Panc1 (cell line): ENCODE measurements around the gene DCAF5. TPM values are rescaled to one million over a fixed set of nuclear protein-coding genes. Genes with fewer than 3 reads are reported as not detected.

Source experiments
- ATAC-seq: fragments of 200-7000 bp; cut with Tn5 transposase; 2 replicates; pipeline ENCODE4 v1.9.1; 2020; ENCODE audit warnings: mild to moderate bottlenecking, moderate library complexity
- BruUV-seq: library from RNA; stranded (reverse); fragments of 400-500 nt; replicated peaks from 2 replicates; lab custom pipeline; 2021; lab: Mats Ljungman, UMichigan
- CTCF ChIA-PET: fragments of 300-600 bp; sonication (Branson Sonifier 250); formaldehyde crosslinking; loops from one replicate; lab custom pipeline; 2022; ENCODE audit warnings: antibody characterized with exemption; lab: Charles Lee
- POLR2A ChIA-PET: fragments of 300-600 bp; sonication (Branson Sonifier 250); formaldehyde crosslinking; loops from one replicate; lab custom pipeline; 2022; ENCODE audit warnings: antibody characterized with exemption; lab: Charles Lee
- DNase-seq: peaks from one replicate; pipeline ENCODE4 v3.0.0-alpha.2; 2010; ENCODE audit warnings: low read depth, low spot score
- H3K27ac ChIP-seq: 2 replicates; pipeline ENCODE4 v1.5.1; 2011; ENCODE audit warnings: mild to moderate bottlenecking, low read length, inconsistent platforms
- H3K27me3 ChIP-seq: fragments of 200-500 bp; sonication (Bioruptor generic); 2 replicates; pipeline ENCODE4 v1.6.0; 2014; ENCODE audit warnings: low read length, inconsistent platforms; ENCODE audit not compliant: control insufficient read depth, insufficient read depth
- H3K36me3 ChIP-seq: fragments of 200-500 bp; sonication (Bioruptor generic); 2 replicates; pipeline ENCODE4 v1.5.1; 2014; ENCODE audit warnings: inconsistent platforms, mild to moderate bottlenecking, low read length, moderate library complexity; ENCODE audit not compliant: control insufficient read depth, insufficient read depth
- H3K4me1 ChIP-seq: 2 replicates; pipeline ENCODE4 v1.5.1; 2011; ENCODE audit warnings: inconsistent platforms, mild to moderate bottlenecking, low read length, moderate library complexity; ENCODE audit not compliant: control insufficient read depth, insufficient read depth
- H3K4me3 ChIP-seq, 2 experiments: 2 replicates each; pipeline ENCODE4 v1.5.1; 2011 to 2012; ENCODE audit warnings: low read depth in 2 of 2, low read length in 2 of 2, mild to moderate bottlenecking in 2 of 2, inconsistent platforms in 1 of 2, moderate library complexity in 1 of 2
- H3K9me3 ChIP-seq: fragments of 200-500 bp; sonication (Bioruptor generic); 2 replicates; pipeline ENCODE4 v1.5.1; 2014; ENCODE audit warnings: low read depth, mild to moderate bottlenecking, inconsistent platforms, low read length, moderate library complexity; ENCODE audit not compliant: control insufficient read depth, insufficient read depth
- POLR2AphosphoS5 ChIP-seq: IDR thresholded peaks from 2 replicates; pipeline ENCODE4 v1.6.1; 2012; ENCODE audit warnings: mild to moderate bottlenecking, low read depth, low read length, moderate library complexity
- SIN3A ChIP-seq: IDR thresholded peaks from 2 replicates; pipeline ENCODE4 v1.6.1; 2012; ENCODE audit warnings: low read depth, mild to moderate bottlenecking, low read length, moderate library complexity, borderline replicate concordance; ENCODE audit not compliant: insufficient read depth
- TCF7L2 ChIP-seq: IDR thresholded peaks from 2 replicates; pipeline ENCODE4 v1.6.1; 2011; ENCODE audit warnings: mild to moderate bottlenecking, low read depth, low read length, inconsistent platforms
- in situ Hi-C: cut with HindIII; loops from 2 replicates; pipeline ENCODE4 v1.10.0; 2016; ENCODE audit warnings: low sequenced_read_pairs, low pct_unique_long_range_greater_than_20kb
- intact Hi-C: fragments of 100-400 bp; cut with micrococcal nuclease; formaldehyde crosslinking; loops from one replicate; pipeline ENCODE4 v1.10.0; 2022; ENCODE audit not compliant: unreplicated experiment
- total RNA-seq: library from RNA; stranded (reverse); gene quantifications from one replicate; pipeline ENCODE4 v1.2.1, GENCODE V29; 2021; ENCODE audit not compliant: unreplicated experiment
- TF ChIP-seq, protein P1 (sequence below): fragments of 450-650 bp; IDR thresholded peaks from 2 replicates; pipeline ENCODE4 v1.5.1; 2017; ENCODE audit warnings: mild to moderate bottlenecking
- TF ChIP-seq, protein P2 (sequence below), 2 experiments: IDR thresholded peaks; 2 replicates each; pipeline ENCODE4 v1.6.1; 2011 to 2012; ENCODE audit warnings: low read depth in 2 of 2, control low read depth in 1 of 2, low read length in 1 of 2, mild to moderate bottlenecking in 1 of 2, moderate library complexity in 1 of 2; ENCODE audit not compliant: insufficient read depth in 1 of 2

DCAF5 gene
- total RNA-seq, 1 experiment from 2014 or later = 27.6 TPM

DNA sequence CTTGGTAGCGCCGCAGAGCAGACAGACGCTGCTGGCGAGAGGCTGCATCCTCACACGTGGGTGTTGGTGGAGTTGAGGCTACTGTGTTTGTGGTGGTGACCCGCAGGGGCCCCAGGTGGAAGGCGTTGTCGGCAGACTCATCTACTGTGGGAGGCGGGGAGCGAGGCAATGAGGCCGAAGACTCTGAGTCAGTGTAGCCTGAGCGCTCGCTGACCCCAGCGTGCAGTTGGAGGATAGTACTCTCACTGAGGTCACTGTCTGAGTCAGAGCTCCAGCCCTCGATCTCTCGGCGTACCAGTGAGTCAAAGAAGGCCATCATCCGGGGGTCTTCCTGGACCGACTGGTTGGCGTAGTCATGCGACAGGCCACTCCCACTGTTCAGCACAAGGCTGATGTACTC is 97.8 kb downstream of the DCAF5 start:
- no peak overlapping the region for H3K27ac ChIP-seq
- H3K9me3 ChIP-seq = no peaks in the 10 kb centered on the region
- H3K36me3 ChIP-seq = peaks cover 5% of the 10 kb centered on the region; the same call in 1 of the 2 replicates
- H3K4me1 ChIP-seq = no peaks in the 10 kb centered on the region; the same call in 1 of the 2 replicates
- DNase-seq (no peak), ATAC-seq (no peak)
- no peaks in the 10 kb centered on the region for H3K27me3 ChIP-seq
- TF ChIP-seq SIN3A (no peak), TCF7L2 (no peak), POLR2AphosphoS5 (no peak)
- TF ChIP-seq, protein P1, sequence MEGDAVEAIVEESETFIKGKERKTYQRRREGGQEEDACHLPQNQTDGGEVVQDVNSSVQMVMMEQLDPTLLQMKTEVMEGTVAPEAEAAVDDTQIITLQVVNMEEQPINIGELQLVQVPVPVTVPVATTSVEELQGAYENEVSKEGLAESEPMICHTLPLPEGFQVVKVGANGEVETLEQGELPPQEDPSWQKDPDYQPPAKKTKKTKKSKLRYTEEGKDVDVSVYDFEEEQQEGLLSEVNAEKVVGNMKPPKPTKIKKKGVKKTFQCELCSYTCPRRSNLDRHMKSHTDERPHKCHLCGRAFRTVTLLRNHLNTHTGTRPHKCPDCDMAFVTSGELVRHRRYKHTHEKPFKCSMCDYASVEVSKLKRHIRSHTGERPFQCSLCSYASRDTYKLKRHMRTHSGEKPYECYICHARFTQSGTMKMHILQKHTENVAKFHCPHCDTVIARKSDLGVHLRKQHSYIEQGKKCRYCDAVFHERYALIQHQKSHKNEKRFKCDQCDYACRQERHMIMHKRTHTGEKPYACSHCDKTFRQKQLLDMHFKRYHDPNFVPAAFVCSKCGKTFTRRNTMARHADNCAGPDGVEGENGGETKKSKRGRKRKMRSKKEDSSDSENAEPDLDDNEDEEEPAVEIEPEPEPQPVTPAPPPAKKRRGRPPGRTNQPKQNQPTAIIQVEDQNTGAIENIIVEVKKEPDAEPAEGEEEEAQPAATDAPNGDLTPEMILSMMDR = no peak
- TF ChIP-seq, protein P2, sequence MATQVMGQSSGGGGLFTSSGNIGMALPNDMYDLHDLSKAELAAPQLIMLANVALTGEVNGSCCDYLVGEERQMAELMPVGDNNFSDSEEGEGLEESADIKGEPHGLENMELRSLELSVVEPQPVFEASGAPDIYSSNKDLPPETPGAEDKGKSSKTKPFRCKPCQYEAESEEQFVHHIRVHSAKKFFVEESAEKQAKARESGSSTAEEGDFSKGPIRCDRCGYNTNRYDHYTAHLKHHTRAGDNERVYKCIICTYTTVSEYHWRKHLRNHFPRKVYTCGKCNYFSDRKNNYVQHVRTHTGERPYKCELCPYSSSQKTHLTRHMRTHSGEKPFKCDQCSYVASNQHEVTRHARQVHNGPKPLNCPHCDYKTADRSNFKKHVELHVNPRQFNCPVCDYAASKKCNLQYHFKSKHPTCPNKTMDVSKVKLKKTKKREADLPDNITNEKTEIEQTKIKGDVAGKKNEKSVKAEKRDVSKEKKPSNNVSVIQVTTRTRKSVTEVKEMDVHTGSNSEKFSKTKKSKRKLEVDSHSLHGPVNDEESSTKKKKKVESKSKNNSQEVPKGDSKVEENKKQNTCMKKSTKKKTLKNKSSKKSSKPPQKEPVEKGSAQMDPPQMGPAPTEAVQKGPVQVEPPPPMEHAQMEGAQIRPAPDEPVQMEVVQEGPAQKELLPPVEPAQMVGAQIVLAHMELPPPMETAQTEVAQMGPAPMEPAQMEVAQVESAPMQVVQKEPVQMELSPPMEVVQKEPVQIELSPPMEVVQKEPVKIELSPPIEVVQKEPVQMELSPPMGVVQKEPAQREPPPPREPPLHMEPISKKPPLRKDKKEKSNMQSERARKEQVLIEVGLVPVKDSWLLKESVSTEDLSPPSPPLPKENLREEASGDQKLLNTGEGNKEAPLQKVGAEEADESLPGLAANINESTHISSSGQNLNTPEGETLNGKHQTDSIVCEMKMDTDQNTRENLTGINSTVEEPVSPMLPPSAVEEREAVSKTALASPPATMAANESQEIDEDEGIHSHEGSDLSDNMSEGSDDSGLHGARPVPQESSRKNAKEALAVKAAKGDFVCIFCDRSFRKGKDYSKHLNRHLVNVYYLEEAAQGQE (IDR thresholded peaks at IDR 0.05; ENCODE audit: insufficient read depth in 1 of 2, low read depth in 2 of 2, low read length in 1 of 2) = no peak
- no TSS peak for BruUV-seq
- intact Hi-C loops = no loop called here
- no peak overlapping the region for H3K4me3 ChIP-seq
- in situ Hi-C loops = no loop called here
- CTCF ChIA-PET = no interaction called here
- POLR2A ChIA-PET = no interaction called here

DNA sequence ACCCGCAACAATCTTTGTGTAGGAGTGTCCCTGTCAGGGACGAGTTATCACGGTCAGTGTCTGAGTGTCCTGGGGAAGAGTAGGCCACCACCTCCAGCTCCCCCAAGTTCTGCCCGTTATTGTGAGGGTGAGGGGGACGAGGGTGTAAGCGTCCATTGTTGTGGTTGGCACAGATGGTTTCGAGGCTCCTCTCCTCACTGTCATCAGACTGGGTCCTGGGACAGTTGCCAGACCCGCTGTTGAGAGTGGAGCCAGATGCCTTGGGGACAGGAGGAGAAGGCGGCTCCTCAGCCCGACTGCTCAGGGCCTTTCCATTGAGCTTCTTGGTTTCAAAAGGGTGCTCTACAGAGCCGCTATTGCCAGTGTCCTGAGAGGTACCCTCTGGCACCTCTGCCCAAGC is 98.9 kb downstream of the DCAF5 start:
- no peak overlapping the region for H3K27ac ChIP-seq
- no TSS peak for BruUV-seq
- CTCF ChIA-PET = no interaction called here
- ATAC-seq (no peak), DNase-seq (no peak)
- H3K4me1 ChIP-seq = no peaks in the 10 kb centered on the region; the same call in 1 of the 2 replicates
- POLR2A ChIA-PET = no interaction called here
- in situ Hi-C loops = no loop called here
- intact Hi-C loops = no loop called here
- no peak overlapping the region for H3K4me3 ChIP-seq
- H3K27me3 ChIP-seq = no peaks in the 10 kb centered on the region
- TF ChIP-seq POLR2AphosphoS5 (no peak), SIN3A (no peak), TCF7L2 (no peak)
- TF ChIP-seq, protein P1 = no peak
- TF ChIP-seq, protein P2 (IDR thresholded peaks at IDR 0.05; ENCODE audit: insufficient read depth in 1 of 2, low read depth in 2 of 2, low read length in 1 of 2) = no peak
- H3K36me3 ChIP-seq = peaks cover 2% of the 10 kb centered on the region; the same call in 1 of the 2 replicates
- no peaks in the 10 kb centered on the region for H3K9me3 ChIP-seq
